Naive thymus-derived CD4-positive, alpha-beta T cell (primary cell): ENCODE measurements around the gene PMVK. TPM values are rescaled to one million over a fixed set of nuclear protein-coding genes. Genes with fewer than 3 reads are reported as not detected.
A peak's percentile ranks its signal among the peaks of the same experiment; 100 is the strongest.
"Not testable (repeated sequence)": the region's sequence is repeated elsewhere in the genome, so short reads cannot be mapped to it uniquely, and the experiment has no call there.

Experiments
- ATAC-seq: fragments of 150-1000 bp; cut with Tn5 transposase; 2 replicates; pipeline ENCODE4 v1.10.0; 2021; ENCODE audit warnings: mild to moderate bottlenecking, moderate library complexity
- CTCF ChIA-PET: fragments of 350-600 bp; sonication (Branson Sonifier 250); formaldehyde crosslinking; loops from one replicate; lab custom pipeline; 2021; ENCODE audit warnings: antibody characterized with exemption; lab: Charles Lee
- POLR2A ChIA-PET: fragments of 350-600 bp; sonication (Branson Sonifier 250); formaldehyde crosslinking; loops from one replicate; lab custom pipeline; 2021; ENCODE audit warnings: antibody characterized with exemption, inconsistent platforms; lab: Charles Lee
- DNase-seq, 9 donors: peaks; one replicate each; pipeline versions ENCODE4 v3.0.0 to v3.0.0-alpha.2; 2020 to 2022; ENCODE audit warnings: mixed read lengths in 1 of 9
- H3K27ac ChIP-seq: one replicate; pipeline ENCODE4 v1.7.0; 2013; ENCODE audit warnings: mild to moderate bottlenecking, low read depth, low read length, moderate library complexity
- H3K27me3 ChIP-seq, 2 donors: one replicate each; pipeline ENCODE4 v1.7.0; 2013; ENCODE audit warnings: low read length in 2 of 2, mild to moderate bottlenecking in 2 of 2, moderate library complexity in 2 of 2; ENCODE audit not compliant: control insufficient read depth in 2 of 2, insufficient read depth in 2 of 2
- H3K36me3 ChIP-seq, 3 experiments: 1 replicate in 2 of 3; 2 replicates in 1 of 3; pipeline ENCODE4 v1.7.0; 2013; ENCODE audit warnings: low read length in 3 of 3, mild to moderate bottlenecking in 3 of 3, moderate library complexity in 1 of 3; ENCODE audit not compliant: insufficient read depth in 3 of 3, control insufficient read depth in 2 of 3
- H3K4me1 ChIP-seq, 2 donors: one replicate each; pipeline ENCODE4 v1.7.0; 2013; ENCODE audit warnings: low read length in 2 of 2, mild to moderate bottlenecking in 2 of 2, moderate library complexity in 1 of 2; ENCODE audit not compliant: control insufficient read depth in 2 of 2, insufficient read depth in 2 of 2
- H3K4me3 ChIP-seq: 2 replicates; pipeline ENCODE4 v1.7.0; 2013; ENCODE audit warnings: mild to moderate bottlenecking, low read length
- H3K9me3 ChIP-seq, 3 experiments: 1 replicate in 2 of 3; 2 replicates in 1 of 3; pipeline ENCODE4 v1.7.0; 2013; ENCODE audit warnings: low read length in 3 of 3; ENCODE audit not compliant: control insufficient read depth in 2 of 3
- H3K27ac Mint-ChIP-seq, 9 donors: one replicate each; pipeline ENCODE4 v1.8.0; 2020 to 2022; ENCODE audit warnings: mixed read lengths in 9 of 9, mild to moderate bottlenecking in 8 of 9, moderate library complexity in 5 of 9, inconsistent platforms in 2 of 9
- H3K27me3 Mint-ChIP-seq, 5 donors: one replicate each; pipeline ENCODE4 v1.8.0; 2021 to 2022; ENCODE audit warnings: mixed read lengths in 5 of 5, mild to moderate bottlenecking in 1 of 5
- H3K36me3 Mint-ChIP-seq, 5 donors: one replicate each; pipeline ENCODE4 v1.8.0; 2020 to 2022; ENCODE audit warnings: mixed read lengths in 5 of 5, mild to moderate bottlenecking in 3 of 5, inconsistent platforms in 1 of 5
- H3K4me1 Mint-ChIP-seq, 7 donors: one replicate each; pipeline ENCODE4 v1.8.0; 2020 to 2022; ENCODE audit warnings: mixed read lengths in 7 of 7, mild to moderate bottlenecking in 3 of 7, inconsistent platforms in 1 of 7
- H3K4me3 Mint-ChIP-seq, 10 donors: one replicate each; pipeline ENCODE4 v1.8.0; 2020 to 2022; ENCODE audit warnings: mild to moderate bottlenecking in 10 of 10, mixed read lengths in 10 of 10, moderate library complexity in 6 of 10, inconsistent platforms in 2 of 10
- H3K9me3 Mint-ChIP-seq, 11 donors: one replicate each; pipeline ENCODE4 v1.8.0; 2020 to 2022; ENCODE audit warnings: mixed read lengths in 11 of 11, mild to moderate bottlenecking in 4 of 11, inconsistent platforms in 1 of 11, moderate library complexity in 1 of 11
- intact Hi-C, 2 donors: fragments of 100-400 bp; cut with micrococcal nuclease; formaldehyde crosslinking; loops; one replicate each; pipeline ENCODE4 v1.15.1; 2023
- polyA plus RNA-seq, 2 donors: library from polyadenylated mRNA; unstranded; fragments of 300-500 nt; fragmentation: Illumina TruSeq; gene quantifications; one replicate each; pipeline ENCODE4 v1.2.3, GENCODE V29; 2021
- total RNA-seq, 6 experiments: library from RNA in 5 of 6; stranded (reverse) in 5 of 6; gene quantifications; 1 replicate in 5 of 6; 2 replicates in 1 of 6; pipeline ENCODE4 v1.2.3 and lab custom pipeline; 2021 to 2026

The PMVK gene
- total and polyA plus RNA-seq, 7 experiments from 2014 or later: 11.3 to 41.4 (median 14.0) TPM

- ATAC-seq, H3K9me3 Mint-ChIP-seq, H3K4me3 ChIP-seq, H3K36me3 ChIP-seq, H3K27me3 ChIP-seq, H3K27ac ChIP-seq, H3K9me3 ChIP-seq, H3K27me3 Mint-ChIP-seq, DNase-seq: not testable (repeated sequence)
- CTCF ChIA-PET: interaction anchor here (0.6 to 10.5 kb wide), 2 partner anchors 37 to 267 kb away, joined by 3 to 94 read pairs; no protein-coding TSS in a partner anchor
- peaks cover 20 to 21% of the 10 kb centered on the region in 2 donors for H3K4me1 ChIP-seq
- H3K27ac Mint-ChIP-seq: peak overlapping the region in 3 of 9 donors; percentile 32 to 75 (median 63)
- intact Hi-C loops: loop anchor here in 1 of 2 donors (10.0 kb wide), 1 partner anchor 347 kb away; the partner anchor contains the start of gene RUSC1
- H3K36me3 Mint-ChIP-seq: peaks cover 0 to 12% (median 0%) of the 10 kb centered on the region in 5 donors
- POLR2A ChIA-PET: interaction anchor here (0.7 to 11.7 kb wide), 3 partner anchors 17 to 64 kb away, joined by 3 to 160 read pairs (median 37); partner anchors contain the start of genes PBXIP1 and PYGO2
- H3K4me1 Mint-ChIP-seq: peaks cover 3 to 23% (median 10%) of the 10 kb centered on the region in 7 donors
- peak overlapping the region in 1 of 10 donors; percentile 43 for H3K4me3 Mint-ChIP-seq
Observed at GRCh38 chr1:154977762-154978161, 41.2 kb upstream of the PMVK start.

GRCh38 chr1:154975409-154976059 is 39.0 kb upstream of the PMVK start:
- Mint-ChIP-seq H3K9me3 (peaks cover 0 to 2% (median 0%) of the 10 kb centered on the region in 11 donors), H3K27me3 (no peaks in the 10 kb centered on the region), H3K27ac (no peak overlapping the region), H3K4me3 (no peak overlapping the region), H3K4me1 (peaks cover 21 to 36% (median 30%) of the 10 kb centered on the region in 7 donors), H3K36me3 (peaks cover 0 to 20% (median 0%) of the 10 kb centered on the region in 5 donors)
- no peaks in the 10 kb centered on the region for H3K9me3 ChIP-seq
- DNase-seq (peak in 7 of 9 donors; percentile 23 to 75 (median 41)), ATAC-seq (no peak)
- peak overlapping the region; percentile 82 for H3K4me3 ChIP-seq
- peaks cover 0 to 10% (median 0%) of the 10 kb centered on the region in 3 experiments for H3K36me3 ChIP-seq
- POLR2A ChIA-PET: interaction anchor here (0.6 to 11.7 kb wide), 10 partner anchors 8 to 44 kb away, joined by 3 to 160 read pairs (median 7); partner anchors contain the start of genes FLAD1, PBXIP1, PMVK and PYGO2
- intact Hi-C loops: loop anchor here (1.0 to 10.0 kb wide), 3 partner anchors 42 to 367 kb away; partner anchors contain the start of genes ADAR (in 1 of the 2) and RUSC1 (in 1 of the 2)
- H3K4me1 ChIP-seq: peaks cover 28 to 33% of the 10 kb centered on the region in 2 donors
- H3K27ac ChIP-seq: peak overlapping the region; percentile 94
- CTCF ChIA-PET: interaction anchor here (0.8 to 10.5 kb wide), 5 partner anchors 18 to 39 kb away, joined by 3 to 94 read pairs (median 3); partner anchors contain the start of gene LENEP
- H3K27me3 ChIP-seq: no peaks in the 10 kb centered on the region

GRCh38 chr1:154974808-154975408 is 38.4 kb upstream of the PMVK start:
- ChIA-PET CTCF (interaction anchor here (0.9 to 10.5 kb wide), 2 partner anchors 40 to 110 kb away, joined by 4 to 94 read pairs; no protein-coding TSS in a partner anchor), POLR2A (interaction anchor here (0.8 to 11.7 kb wide), 12 partner anchors 9 to 49 kb away, joined by 3 to 160 read pairs (median 6); partner anchors contain the start of genes FLAD1, PBXIP1, PMVK and PYGO2)
- no peak overlapping the region for H3K4me3 Mint-ChIP-seq
- H3K27ac ChIP-seq: peak overlapping the region; percentile 94
- no peaks in the 10 kb centered on the region for H3K27me3 Mint-ChIP-seq
- peaks cover 0 to 18% (median 0%) of the 10 kb centered on the region in 5 donors for H3K36me3 Mint-ChIP-seq
- H3K27ac Mint-ChIP-seq: no peak overlapping the region
- peaks cover 28 to 35% of the 10 kb centered on the region in 2 donors for H3K4me1 ChIP-seq
- H3K4me3 ChIP-seq: peak overlapping the region; percentile 82
- ATAC-seq: peak; percentile 56
- H3K9me3 ChIP-seq: no peaks in the 10 kb centered on the region
- H3K9me3 Mint-ChIP-seq: peaks cover 0 to 2% (median 0%) of the 10 kb centered on the region in 11 donors
- peaks cover 0 to 13% (median 0%) of the 10 kb centered on the region in 3 experiments for H3K36me3 ChIP-seq
- peaks cover 21 to 36% (median 30%) of the 10 kb centered on the region in 7 donors for H3K4me1 Mint-ChIP-seq
- intact Hi-C loops: loop anchor here (1.0 to 10.0 kb wide), 14 partner anchors 8 to 417 kb away; partner anchors contain the start of genes ADAM15 (in 2 of the 2), FLAD1 (in 2 of the 2), PYGO2 (in 2 of the 2) and UBE2Q1 (in 2 of the 2)
- no peaks in the 10 kb centered on the region for H3K27me3 ChIP-seq
- DNase-seq: peak in 8 of 9 donors; percentile 91 to 98 (median 95)

DNA sequence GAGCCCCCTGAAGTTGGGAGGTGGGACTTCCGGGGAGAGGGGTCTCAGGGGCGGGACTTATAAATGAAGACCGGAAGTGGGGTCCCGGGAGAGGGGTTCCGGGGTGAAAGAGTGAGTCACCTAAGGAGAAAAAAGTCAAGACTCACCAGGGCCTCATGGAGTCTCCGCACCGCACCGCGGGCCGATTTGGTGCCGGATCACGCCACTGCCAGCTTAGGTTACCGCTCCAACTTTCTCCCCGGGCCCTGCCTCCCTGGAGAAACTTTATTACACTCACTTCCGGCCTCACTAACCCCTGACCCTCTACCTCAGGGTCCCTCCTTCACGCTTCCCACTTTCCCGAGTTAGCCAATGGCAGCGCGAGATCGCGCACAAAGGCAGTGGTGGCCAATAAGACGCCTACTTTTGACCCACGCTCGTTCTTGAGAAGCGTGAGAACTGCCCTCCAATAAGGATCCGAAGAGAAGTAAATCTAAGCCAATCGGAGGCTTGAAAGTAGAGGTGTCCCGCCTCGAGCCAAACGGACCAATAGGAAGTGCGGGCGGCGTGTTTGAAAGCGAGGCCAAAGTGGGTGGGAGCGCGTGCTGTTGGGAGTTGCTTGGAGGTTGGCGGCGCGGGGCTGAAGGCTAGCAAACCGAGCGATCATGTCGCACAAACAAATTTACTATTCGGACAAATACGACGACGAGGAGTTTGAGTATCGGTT is 37.7 kb upstream of the PMVK start, which contains the start of gene CKS1B:
Gene CKS1B, plus strand, starts transcription at position 580 of the 706 bp plus-strand sequence. Its CDS starts 65 bp downstream, at position 645.
- CTCF ChIA-PET: interaction anchor here (0.7 to 10.5 kb wide), 9 partner anchors 25 to 415 kb away, joined by 3 to 94 read pairs (median 4); partner anchors contain the start of gene PMVK
- peaks cover 0 to 20% (median 0%) of the 10 kb centered on the region in 3 experiments for H3K36me3 ChIP-seq
- intact Hi-C loops: loop anchor here (1.0 to 10.0 kb wide), 13 partner anchors 9 to 416 kb away; partner anchors contain the start of genes ADAM15 (in 2 of the 2), FLAD1 (in 2 of the 2), PYGO2 (in 2 of the 2) and UBE2Q1 (in 2 of the 2)
- no peaks in the 10 kb centered on the region for H3K9me3 ChIP-seq
- H3K27me3 ChIP-seq: no peaks in the 10 kb centered on the region
- DNase-seq (peak; percentile 86 to 100 (median 98)), ATAC-seq (peak; percentile 89)
- peak within 1 kb of the TSS; percentile 82 for H3K4me3 ChIP-seq
- Mint-ChIP-seq H3K27ac (no peak within 1 kb of the TSS), H3K27me3 (no peaks in the 10 kb centered on the region), H3K9me3 (peaks cover 0 to 2% (median 0%) of the 10 kb centered on the region in 11 donors), H3K4me3 (no peak within 1 kb of the TSS), H3K4me1 (peaks cover 27 to 39% (median 31%) of the 10 kb centered on the region in 7 donors), H3K36me3 (peaks cover 0 to 15% (median 0%) of the 10 kb centered on the region in 5 donors)
- peaks cover 28 to 35% of the 10 kb centered on the region in 2 donors for H3K4me1 ChIP-seq
- POLR2A ChIA-PET: interaction anchor here (0.9 to 11.7 kb wide), 14 partner anchors 9 to 78 kb away, joined by 3 to 160 read pairs (median 6); partner anchors contain the start of genes FLAD1, PBXIP1, PMVK and PYGO2
- peak within 1 kb of the TSS; percentile 94 for H3K27ac ChIP-seq

GRCh38 chr1:154973344-154974101 is 37.0 kb upstream of the PMVK start:
- intact Hi-C loops: loop anchor here (1.0 to 10.0 kb wide), 13 partner anchors 10 to 415 kb away; partner anchors contain the start of genes ADAM15 (in 2 of the 2), FLAD1 (in 2 of the 2), PYGO2 (in 2 of the 2) and UBE2Q1 (in 2 of the 2)
- H3K36me3 ChIP-seq: peaks cover 0 to 27% (median 0%) of the 10 kb centered on the region in 3 experiments
- H3K27ac Mint-ChIP-seq: peak overlapping the region in 1 of 9 donors; percentile 80
- H3K4me1 Mint-ChIP-seq: peaks cover 30 to 42% (median 35%) of the 10 kb centered on the region in 7 donors
- CTCF ChIA-PET: interaction anchor here (0.7 to 10.5 kb wide), 8 partner anchors 26 to 414 kb away, joined by 3 to 94 read pairs (median 4); partner anchors contain the start of gene PMVK
- no peak overlapping the region for H3K4me3 Mint-ChIP-seq
- peak; percentile 72 to 90 (median 79) for DNase-seq
- H3K27me3 ChIP-seq: no peaks in the 10 kb centered on the region
- peak overlapping the region; percentile 82 for H3K4me3 ChIP-seq
- peaks cover 0 to 13% (median 0%) of the 10 kb centered on the region in 5 donors for H3K36me3 Mint-ChIP-seq
- ATAC-seq: peak; percentile 37
- H3K27ac ChIP-seq: peak overlapping the region; percentile 94
- POLR2A ChIA-PET: interaction anchor here (0.6 to 11.7 kb wide), 14 partner anchors 10 to 598 kb away, joined by 3 to 160 read pairs (median 6); partner anchors contain the start of genes FLAD1, PBXIP1, PMVK and PYGO2
- H3K9me3 Mint-ChIP-seq: peaks cover 0 to 2% (median 0%) of the 10 kb centered on the region in 11 donors
- no peaks in the 10 kb centered on the region for H3K27me3 Mint-ChIP-seq
- H3K4me1 ChIP-seq: peaks cover 28 to 35% of the 10 kb centered on the region in 2 donors
- H3K9me3 ChIP-seq: no peaks in the 10 kb centered on the region
